ENCODE measurements around the gene SRGAP1.

Gene SRGAP1

GRCh38 chr12:63941166-63941800, 96.8 kb downstream of the SRGAP1 start:
- no peak for DNase-seq

DNA sequence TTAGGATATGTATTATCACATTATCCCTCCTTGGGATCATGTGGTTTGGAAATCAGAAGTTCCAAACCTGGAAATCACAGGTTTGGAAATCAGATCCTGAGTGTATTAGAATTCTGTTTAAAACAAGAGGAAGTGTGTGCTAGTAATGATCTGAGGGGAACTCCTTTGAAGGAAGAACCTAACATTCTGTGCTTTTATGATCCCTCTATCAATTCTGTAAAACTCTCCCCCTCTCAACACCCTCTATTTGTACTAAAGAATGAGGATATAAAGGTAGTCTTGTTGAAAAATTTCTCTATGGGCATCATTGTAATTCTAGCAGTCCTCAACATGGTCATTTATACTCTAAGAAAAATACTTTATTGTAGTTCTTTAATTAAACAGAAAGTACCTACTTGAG, 97.4 kb downstream of the SRGAP1 start:
- no peak for DNase-seq

GRCh38 chr12:63942464-63943241, 98.2 kb downstream of the SRGAP1 start:
- DNase-seq: no peak

- DNase-seq: no peak
These were observed 99.6 kb downstream of the SRGAP1 start for GRCh38 chr12:63944034-63944579.

DNA sequence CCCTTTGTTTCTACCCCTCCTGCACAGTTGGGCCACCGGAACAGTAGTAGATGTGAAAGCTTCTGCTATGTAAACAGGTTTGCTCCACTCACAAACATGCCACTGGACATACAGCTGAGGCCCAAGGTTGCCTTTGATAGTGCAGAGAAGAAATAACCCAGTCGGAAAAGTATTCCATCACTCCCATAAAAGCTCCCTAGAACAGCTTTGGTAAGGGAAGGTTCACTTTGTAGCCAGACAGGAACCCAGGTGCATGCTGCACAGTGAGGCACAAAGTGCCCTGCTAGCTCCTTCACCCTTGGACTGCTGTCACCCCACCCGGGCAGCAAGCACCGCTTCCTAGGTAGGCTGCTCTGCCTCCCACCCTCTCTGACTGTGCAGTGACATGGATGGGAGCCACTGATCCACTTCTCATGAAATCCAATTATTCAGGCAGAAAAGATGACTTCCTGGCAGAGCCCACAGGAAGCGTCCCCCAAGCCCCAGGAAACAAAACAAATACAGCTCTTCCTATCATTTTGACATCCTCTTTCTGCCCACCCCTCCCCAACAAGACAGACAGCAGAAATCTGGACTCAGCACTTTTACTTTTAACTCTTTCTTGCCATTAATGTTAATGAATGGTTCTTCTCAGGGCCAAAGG, 100.2 kb downstream of the SRGAP1 start:
- no peak for DNase-seq

DNA sequence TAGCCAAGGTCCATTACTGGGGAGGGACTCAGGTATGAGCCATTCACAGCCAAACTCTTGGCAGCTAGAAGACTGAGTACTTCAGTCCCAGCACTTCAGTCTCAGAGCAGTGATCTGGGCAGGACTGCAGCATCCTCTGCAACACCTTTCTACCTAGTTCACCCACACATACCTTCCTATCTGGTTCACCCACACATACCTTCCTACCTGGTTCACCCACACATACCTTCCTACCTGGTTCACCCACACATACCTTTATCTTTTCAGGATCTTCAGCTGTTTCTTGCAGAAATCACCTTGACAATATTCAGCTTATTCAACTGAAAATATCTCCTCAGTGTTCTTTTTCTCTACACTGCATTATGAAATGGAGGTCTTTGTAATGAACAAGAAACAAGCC, 101.3 kb downstream of the SRGAP1 start:
- DNase-seq: no peak

DNA sequence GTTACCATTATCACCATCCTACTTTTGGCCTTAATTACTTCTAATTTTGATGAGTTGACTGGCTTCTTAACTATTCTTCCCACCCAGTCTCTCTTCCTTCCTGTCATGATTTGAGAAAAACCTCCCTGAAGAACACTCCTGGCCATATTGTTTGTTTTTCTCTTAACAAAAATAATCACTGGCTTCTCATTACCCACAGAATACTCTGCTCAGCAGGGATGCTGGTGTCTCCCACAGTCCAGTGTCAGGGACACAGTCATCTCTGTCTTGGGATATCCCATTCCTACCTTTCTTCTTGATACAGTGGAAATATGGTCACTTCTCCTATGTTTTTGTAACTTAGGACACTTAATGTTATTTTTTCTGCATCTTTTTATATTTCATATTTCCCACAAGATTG, 103.7 kb downstream of the SRGAP1 start:
- no peak for DNase-seq

DNA sequence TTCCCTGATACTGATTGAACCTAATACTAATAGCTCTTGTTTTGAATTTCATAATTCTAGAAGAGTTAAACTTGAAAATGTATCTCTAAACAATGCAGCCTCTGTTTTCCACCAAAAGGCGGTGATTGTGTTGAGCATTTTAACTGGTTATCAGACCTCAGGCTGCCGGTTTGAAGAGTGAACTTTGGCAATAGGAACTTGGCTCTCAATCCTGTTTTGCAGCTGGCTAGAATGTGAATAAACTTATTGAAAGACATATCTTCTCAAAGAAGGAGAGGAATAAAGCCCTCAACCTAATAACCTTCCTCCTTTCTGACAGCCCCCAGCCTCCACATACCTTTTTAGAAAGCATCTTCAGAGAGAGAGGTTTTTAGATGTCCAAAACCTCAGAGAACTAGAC, 105.4 kb downstream of the SRGAP1 start:
- DNase-seq: peak in 1 of 2 experiments; percentile 7

DNA sequence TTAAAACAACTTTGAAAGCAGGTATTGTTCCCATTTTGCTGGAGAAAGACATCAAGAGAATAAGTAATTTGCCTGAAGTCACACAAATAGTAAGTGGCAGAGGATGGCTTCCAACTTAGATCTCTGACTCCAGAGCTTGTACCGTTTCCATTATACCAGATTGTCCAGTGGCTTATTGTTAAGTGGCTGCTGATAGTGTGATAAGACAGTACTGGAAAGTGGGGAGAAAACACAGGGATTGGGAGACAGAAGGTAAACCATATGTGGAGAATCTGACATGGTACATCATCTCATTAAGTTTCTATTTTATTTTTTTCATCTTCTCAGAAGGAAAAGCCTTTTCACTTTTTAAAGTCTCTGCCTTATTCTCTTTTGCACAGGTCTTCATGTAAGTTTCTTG, 108.5 kb downstream of the SRGAP1 start:
- DNase-seq: no peak

DNA sequence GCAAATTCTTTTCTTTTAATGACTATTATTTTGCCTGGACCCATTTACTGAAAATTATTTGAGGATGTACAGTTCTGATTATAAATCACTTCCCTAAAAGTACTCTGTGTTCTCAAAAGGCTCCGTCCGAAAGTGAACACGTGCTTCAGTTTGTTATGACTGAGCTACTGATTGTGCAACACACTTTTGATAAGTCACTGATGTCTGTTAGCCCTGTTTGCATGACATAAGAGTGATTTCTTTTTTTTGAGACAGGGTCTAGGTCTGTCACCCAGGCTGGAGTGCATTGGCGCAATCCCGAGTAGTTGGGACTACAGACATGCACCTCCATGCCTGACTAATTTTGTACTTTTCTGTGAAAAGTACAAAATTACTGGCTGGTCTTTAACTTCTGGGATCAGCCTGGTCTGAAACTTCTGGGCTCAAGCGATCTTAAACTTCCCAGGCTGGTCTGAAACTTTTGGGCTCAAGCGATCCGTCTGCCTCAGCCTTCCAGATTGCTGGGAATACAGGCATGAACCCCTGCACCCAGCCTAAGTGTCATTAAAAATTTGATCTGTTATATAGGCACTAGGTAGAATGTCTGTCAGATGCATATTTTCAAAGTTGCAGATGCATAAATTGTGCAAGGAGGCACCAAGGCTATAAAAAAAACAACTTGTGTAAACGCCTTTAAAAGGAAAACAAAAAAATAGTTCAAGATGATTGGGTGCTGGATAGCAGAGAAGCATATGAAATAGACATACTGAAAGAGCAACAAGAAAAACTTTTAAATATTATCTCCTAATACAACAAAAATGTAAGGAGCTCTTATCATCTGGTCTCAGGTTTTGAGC, 111.5 kb downstream of the SRGAP1 start:
- DNase-seq: no peak

GRCh38 chr12:63957496-63957895, 113.0 kb downstream of the SRGAP1 start:
- no peak for DNase-seq

DNA sequence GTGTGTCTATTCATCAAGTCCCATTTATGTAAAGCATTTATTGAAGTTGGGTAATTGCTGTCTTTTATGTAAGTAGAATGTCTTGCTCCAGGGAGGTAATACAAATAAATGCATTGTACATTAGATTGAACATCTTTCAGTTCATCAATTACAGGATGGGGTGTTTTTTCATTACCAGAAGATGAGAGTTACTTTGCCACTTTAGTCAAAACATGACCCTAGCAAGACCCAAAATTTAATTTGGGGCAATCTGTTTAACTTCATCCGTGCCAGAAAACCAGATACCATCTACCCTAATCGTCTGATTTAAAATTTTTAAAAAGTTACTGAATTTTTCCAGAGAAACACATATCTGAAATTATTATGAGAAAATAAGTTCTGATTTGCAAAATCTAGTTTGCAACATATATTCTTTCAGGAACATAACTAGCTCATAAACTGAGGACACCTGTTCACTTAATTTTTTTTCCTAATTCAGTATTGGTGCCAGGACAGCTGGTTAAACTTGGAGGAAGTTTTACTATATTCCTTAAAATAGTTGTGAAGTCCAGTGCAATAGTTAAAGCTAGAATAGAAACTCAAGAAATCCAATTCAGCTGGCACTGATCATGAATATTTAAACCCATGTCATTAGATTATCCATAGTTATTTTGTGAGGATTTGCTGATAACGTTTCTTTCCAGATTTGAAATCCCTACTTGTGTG, 114.5 kb downstream of the SRGAP1 start:
- no peak for DNase-seq

- no peak for DNase-seq
These were observed 116.5 kb downstream of the SRGAP1 start for GRCh38 chr12:63961048-63961447.

GRCh38 chr12:63961543-63961942, 117.0 kb downstream of the SRGAP1 start:
- no peak for DNase-seq

- DNase-seq: no peak
These were observed 119.4 kb downstream of the SRGAP1 start for GRCh38 chr12:63963868-63964267.

DNA sequence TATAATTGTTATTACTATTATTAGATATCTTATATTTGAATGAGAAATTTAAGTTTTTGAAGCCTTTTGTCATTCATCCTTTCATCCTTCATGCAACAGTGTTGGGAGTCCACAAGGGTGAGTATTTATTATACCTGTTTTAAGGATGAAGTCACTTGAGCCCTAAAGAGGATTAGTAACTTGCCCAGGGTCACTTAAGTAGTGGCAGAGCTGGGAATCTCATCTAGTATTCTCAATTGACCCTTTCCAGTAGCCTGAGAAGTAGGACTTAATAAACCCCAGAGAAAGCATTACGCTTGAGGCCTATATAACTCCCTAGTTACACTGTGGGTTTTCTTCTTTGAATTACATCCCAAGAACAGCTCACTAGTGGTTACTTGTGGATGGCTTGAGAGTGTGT, 119.8 kb downstream of the SRGAP1 start:
- no peak for DNase-seq

DNA sequence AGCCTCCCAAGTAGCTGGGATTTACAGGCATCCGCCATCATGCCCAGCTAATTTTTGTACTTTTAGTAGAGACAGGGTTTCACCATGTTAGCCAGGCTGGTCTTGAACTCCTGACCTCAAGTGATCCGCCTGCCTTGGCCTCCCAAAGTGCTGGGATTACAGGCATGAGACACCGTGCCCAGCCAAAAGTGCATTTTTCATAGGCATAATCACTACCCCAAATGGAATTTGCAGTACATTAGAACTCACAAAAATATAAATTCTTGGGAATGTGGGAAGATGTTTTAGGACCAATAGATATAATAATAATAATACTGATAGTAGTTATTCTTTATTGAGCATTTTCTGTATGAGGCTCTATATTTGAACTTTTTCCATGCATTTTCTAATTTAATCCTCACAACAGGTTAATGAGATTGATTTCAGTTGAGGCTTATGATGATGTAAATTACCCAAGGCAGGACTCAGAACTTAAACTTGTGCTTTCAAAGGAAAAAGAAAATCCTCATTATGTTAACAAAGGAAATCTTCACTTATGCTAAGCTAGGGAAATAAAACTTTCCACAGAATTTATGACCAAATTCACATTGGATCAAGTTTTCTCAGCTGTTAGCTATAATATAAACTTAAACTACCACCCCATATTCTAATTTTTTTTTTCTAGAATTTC, 121.6 kb downstream of the SRGAP1 start:
- no peak for DNase-seq

DNA sequence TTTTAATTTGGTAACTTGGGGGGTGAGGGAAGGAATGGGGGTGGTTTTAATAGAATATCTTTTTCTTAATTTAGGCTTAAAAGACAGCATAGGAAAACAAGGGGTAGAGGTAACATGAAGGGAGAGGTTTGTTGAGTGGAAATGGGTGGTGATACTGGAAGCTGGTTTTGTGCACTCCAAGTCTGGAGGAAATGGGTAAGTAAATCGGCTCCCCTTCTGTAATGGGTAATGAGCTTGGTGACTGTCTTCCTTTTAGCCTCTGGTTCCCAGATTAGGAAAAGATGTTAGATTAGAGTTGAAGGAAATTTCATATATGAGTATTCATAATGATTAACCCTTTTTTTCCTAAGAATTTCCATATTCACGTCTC, 122.1 kb downstream of the SRGAP1 start:
- no peak for DNase-seq

GRCh38 chr12:63967358-63968145, 123.1 kb downstream of the SRGAP1 start:
- DNase-seq: no peak

- no peak for DNase-seq
These were observed 124.2 kb downstream of the SRGAP1 start for GRCh38 chr12:63968673-63969072.

DNA sequence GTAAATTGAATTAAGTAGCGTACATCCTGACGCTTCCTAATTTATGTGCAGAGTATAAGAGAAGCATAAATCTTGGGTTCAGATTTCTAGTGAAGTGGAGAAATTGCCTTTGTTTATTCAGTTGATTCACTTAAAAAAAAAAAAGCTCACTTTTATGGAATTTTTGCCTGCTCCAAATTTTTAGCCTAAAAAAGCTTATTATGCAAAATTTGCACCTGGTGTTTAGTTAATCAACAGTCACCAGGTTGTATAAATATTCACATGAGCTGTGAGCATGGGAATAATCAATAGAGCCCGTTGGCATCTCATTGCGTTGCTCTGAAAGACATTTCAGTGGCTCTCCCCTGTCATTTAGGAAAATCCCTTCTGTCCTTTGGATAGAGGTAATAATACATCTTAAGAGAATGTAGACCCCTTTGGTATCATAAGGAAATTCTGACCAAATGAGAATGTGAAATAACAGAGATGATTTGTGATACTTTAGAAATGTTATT, 132.4 kb downstream of the SRGAP1 start:
- no peak for DNase-seq
